Stimulated activated CD8-positive, alpha-beta memory T cell treated with anti-CD3 and anti-CD28 coated beads, Interleukin-15, amount 100 ng/mL, for 1 hour (primary cell): ENCODE results near the gene ADAD1.

Experiments used
- DNase-seq: peaks from one replicate; pipeline ENCODE4 v3.0.0-alpha.2; 2020; ENCODE audit warnings: low read depth

Gene ADAD1

GRCh38 chr4:122456231-122457116, 77.7 kb downstream of the ADAD1 start, which contains the start of gene IL2:
TSS of gene IL2 (minus strand) at chr4:122456725. CDS start at chr4:122456440, 285 bp downstream.
- DNase-seq, result no peak

GRCh38 chr4:122458625-122459024, 79.8 kb downstream of the ADAD1 start:
- no peak for DNase-seq

- DNase-seq, result no peak
These were observed 90.6 kb downstream of the ADAD1 start for GRCh38 chr4:122469457-122469856.

- no peak for DNase-seq
These were observed 96.4 kb downstream of the ADAD1 start for GRCh38 chr4:122475233-122475632.

- no peak for DNase-seq
These were observed 97.3 kb downstream of the ADAD1 start for GRCh38 chr4:122476126-122476525.

- DNase-seq, result no peak
These were observed 97.9 kb downstream of the ADAD1 start for GRCh38 chr4:122476745-122477144.
